HG03558 (cell line): ENCODE data around the gene PRKAR1B.

Experiments used
- ATAC-seq: cut with Tn5 transposase; IDR thresholded peaks from one replicate; pipeline ENCODE4 v1.9.1; 2021; ENCODE audit warnings: moderate number of reproducible peaks; ENCODE audit not compliant: unreplicated experiment; ENCODE audit errors: extremely low read depth

Gene PRKAR1B

DNA sequence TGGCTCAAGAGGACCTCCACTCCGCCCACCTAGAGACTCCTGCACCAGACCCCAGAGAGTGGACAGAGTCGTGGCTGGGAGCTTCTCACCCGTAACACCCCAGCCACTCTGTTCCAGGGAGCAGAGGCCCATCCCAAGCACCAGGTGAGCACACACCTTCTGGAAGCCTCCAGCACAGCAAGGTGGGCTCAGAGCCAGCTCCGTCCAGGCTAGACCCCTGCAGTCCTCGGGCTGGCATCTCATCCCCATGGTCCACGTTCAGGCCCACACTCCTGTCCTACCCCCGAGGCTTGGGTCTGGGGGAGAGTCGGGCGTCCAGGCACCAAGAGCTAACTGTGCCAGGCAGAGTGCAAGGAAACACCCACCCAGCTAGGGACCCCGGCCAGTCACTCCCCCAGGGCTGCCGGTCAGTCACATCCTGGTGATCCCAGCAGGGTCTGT lies 220.7 kb downstream of the PRKAR1B start:
- no peak for ATAC-seq

- ATAC-seq, result no peak
Measured at GRCh38 chr7:505171-505570, 221.9 kb downstream of the PRKAR1B start.

DNA sequence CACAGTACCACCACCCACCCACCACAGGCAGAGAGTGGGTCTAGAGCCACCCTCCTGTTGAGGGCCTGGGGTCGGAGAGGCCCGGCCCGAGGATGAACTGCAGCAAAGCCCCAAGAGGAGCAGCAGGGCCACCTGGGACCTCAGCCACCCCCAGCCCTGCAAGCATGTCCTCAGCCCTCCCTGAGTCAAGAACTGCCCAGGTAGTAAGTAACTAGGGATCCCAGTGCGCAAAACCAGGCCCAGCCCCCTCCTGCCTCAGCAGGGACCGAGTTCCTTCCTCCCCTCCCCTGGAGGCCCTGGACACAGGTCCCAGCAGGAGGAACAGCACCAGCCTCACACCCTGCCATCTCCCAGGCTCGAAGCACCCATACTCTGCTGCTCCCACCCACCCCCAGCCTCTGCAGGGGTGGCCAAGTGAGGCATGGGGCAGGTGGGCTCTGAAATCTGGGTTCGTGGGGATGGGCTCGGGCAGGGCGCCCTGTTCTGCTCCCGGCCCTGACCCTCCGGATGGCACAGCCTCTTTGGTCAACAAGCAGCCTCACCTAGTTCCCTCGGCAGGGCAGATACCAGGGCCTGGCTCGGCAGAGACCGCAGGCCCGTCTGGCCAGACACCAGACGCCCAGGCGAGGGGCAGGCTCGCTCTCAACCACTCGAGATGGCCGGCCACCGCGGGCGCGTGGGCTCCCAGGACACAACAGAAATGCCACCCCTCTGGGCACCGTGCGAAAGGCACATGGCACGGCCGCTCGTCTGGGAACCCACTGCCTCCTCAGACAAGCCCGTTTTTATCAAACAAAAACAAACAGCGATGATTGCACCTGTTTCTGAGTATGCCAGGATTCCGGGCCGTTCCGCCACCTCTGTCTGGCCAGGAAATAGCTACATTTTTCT lies 222.6 kb downstream of the PRKAR1B start:
- no peak for ATAC-seq

- ATAC-seq, result no peak
Measured at GRCh38 chr7:503575-504111, 223.4 kb downstream of the PRKAR1B start.

DNA sequence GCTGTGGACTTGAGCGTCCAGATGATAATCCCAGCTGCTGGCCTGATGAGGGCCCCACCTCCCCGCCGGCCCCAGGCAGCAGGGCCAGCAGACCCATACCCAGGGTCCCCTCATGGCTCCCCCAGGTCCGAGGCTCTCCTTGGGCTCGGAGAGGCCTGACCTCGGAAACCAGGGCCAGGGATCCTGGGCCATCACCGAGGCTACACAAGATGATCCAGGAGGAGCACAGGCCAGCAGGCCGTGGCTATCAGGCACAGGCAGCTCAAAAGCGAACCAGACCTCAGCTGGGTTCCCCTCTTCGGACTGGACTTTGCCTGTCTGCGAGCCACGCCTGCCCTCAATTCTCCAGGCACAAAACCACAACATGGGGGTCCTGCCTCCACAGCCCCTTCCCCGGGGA lies 224.8 kb downstream of the PRKAR1B start:
- ATAC-seq, result no peak

DNA sequence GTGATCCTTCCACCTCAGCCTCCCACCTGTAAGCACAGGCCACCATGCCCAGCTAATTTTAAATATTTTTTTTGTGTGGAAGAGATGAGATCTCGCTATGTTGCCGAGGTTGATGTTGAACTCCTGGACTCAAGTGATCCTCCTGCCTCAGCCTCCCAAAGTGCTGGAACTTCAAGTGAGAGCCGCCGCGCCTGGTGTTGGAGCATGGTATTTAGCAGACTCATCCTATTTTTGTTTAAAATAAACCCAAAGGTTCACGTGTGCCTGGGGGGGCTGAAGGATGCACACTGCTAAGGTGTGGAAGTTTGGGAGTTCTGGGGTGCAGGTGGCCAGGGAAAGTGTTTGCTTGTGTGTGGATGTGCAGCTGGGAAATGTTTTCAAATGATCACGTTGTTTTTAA lies 225.6 kb downstream of the PRKAR1B start:
- no peak for ATAC-seq

DNA sequence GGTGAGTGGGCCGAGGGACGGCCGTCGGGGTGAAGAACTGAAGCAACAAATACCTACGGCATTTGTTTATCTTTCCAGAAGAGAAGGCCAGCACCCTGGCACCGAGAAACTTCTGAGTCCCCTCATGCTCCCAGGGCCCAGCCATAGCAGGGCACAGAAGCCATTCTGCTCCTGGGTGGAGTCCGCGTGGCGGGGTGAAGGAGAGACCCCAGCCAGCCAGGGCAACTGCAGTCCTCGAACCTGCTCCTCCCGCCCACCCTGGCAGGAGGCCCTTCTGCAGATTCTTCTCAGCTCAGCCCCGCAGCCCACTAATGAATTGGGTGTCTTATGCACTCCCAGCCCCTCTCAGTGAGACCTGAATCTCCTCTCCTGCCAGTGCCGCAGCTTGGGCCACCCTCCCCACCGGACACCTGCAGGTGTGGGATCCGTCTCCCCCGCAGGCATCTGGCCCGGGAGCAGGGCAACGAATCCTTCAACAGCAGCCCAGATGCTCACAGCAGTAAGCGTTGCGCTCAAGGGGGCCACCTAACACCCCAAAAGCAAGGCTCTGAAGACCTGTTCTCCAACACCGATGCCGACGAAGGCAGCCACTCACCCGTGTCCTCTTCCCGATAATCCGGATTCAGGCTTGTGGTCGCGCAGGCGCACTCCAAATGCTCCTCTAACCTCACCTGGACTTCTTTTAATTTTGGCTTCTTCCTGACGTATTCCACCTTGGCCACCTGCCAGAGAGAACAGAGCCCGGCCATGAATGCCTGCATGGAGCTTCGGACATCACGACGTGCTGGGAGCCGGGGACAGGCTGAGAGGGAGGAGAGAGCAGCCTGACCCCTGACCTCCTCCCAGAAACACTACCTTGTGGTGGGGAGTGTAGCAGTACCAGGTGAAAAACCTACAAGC lies 226.3 kb downstream of the PRKAR1B start:
- ATAC-seq, result no peak

DNA sequence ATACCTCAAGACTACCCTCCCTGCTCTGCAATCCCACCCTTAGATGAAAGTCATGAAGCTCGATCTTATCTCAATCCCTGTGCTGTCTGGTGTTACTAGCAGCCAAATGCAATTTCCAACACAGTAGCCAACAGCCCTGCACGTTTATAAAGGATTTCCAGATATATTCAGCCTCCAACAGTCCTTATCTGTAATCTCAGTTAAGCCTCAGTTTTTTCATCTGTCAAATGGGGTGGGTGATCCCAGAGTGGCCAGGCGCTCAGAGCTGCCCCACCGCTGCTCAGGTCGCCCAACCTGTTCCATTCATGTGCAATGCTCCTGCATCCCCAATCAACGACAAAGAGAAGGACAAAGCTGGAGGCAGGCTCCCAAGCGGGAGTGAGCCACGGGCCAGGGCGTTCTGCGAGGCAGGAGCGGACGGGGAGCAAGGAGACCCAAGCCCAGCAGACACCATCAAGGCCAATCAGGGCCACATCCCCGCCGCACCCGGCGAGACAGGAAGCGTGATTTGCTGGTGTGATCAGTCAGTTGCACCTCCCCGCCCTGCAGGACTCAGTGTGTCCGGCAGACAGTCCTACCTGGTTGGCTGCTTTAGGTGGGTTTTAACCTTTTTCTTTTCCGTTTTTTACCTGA lies 227.1 kb downstream of the PRKAR1B start:
- no peak for ATAC-seq
